ENCODE results near the gene SNX14. TPM values are rescaled to one million over a fixed set of nuclear protein-coding genes. Genes with fewer than 3 reads are reported as not detected.
"Not testable (repeated sequence)": the region's sequence is repeated elsewhere in the genome, so short reads cannot be mapped to it uniquely, and the experiment has no call there.

SNX14 gene
- total RNA-seq, 1 donor from 2014 or later, result 82.6 TPM

GRCh38 chr6:85585741-85586140 lies 7.9 kb downstream of the SNX14 start:
- no peak for DNase-seq (ENCODE audit: low read depth)

GRCh38 chr6:85582832-85583231 lies 10.8 kb downstream of the SNX14 start:
- not testable (repeated sequence) for DNase-seq (ENCODE audit: low read depth)

- DNase-seq (ENCODE audit: low read depth), result no peak
Observed at GRCh38 chr6:85581572-85581971, 12.1 kb downstream of the SNX14 start.

GRCh38 chr6:85580878-85581267 lies 12.8 kb downstream of the SNX14 start:
- peak; percentile 91 for DNase-seq (ENCODE audit: low read depth)

- no peak for DNase-seq (ENCODE audit: low read depth)
Observed at GRCh38 chr6:85580118-85580877, 13.4 kb downstream of the SNX14 start.

GRCh38 chr6:85579581-85579980 lies 14.1 kb downstream of the SNX14 start:
- DNase-seq (ENCODE audit: low read depth), result no peak

- DNase-seq (ENCODE audit: low read depth), result no peak
Observed at GRCh38 chr6:85576476-85576875, 17.2 kb downstream of the SNX14 start.

GRCh38 chr6:85574932-85575598 lies 18.6 kb downstream of the SNX14 start:
- no peak for DNase-seq (ENCODE audit: low read depth)

- DNase-seq (ENCODE audit: low read depth), result no peak
Observed at GRCh38 chr6:85569323-85569722, 24.3 kb downstream of the SNX14 start.

GRCh38 chr6:85568411-85568810 lies 25.2 kb downstream of the SNX14 start:
- no peak for DNase-seq (ENCODE audit: low read depth)

- DNase-seq (ENCODE audit: low read depth), result no peak
Observed at GRCh38 chr6:85565736-85566135, 27.9 kb downstream of the SNX14 start.

GRCh38 chr6:85564223-85564622 lies 29.4 kb downstream of the SNX14 start:
- DNase-seq (ENCODE audit: low read depth), result not testable (repeated sequence)

- no peak for DNase-seq (ENCODE audit: low read depth)
Observed at GRCh38 chr6:85561750-85562357, 31.8 kb downstream of the SNX14 start.

GRCh38 chr6:85556992-85557668 lies 36.5 kb downstream of the SNX14 start:
- no peak for DNase-seq (ENCODE audit: low read depth)

GRCh38 chr6:85552652-85553051 lies 41.0 kb downstream of the SNX14 start:
- DNase-seq (ENCODE audit: low read depth), result peak; percentile 12

GRCh38 chr6:85551264-85551663 lies 42.4 kb downstream of the SNX14 start:
- peak; percentile 23 for DNase-seq (ENCODE audit: low read depth)

GRCh38 chr6:85547719-85548118 lies 45.9 kb downstream of the SNX14 start:
- DNase-seq (ENCODE audit: low read depth), result no peak

GRCh38 chr6:85544776-85545175 lies 48.9 kb downstream of the SNX14 start:
- DNase-seq (ENCODE audit: low read depth), result no peak

GRCh38 chr6:85537055-85537494 lies 56.6 kb downstream of the SNX14 start:
- DNase-seq (ENCODE audit: low read depth), result peak; percentile 25

GRCh38 chr6:85524281-85524680 lies 69.4 kb downstream of the SNX14 start:
- DNase-seq (ENCODE audit: low read depth), result not testable (repeated sequence)

- DNase-seq (ENCODE audit: low read depth), result no peak
Observed at GRCh38 chr6:85516168-85516567, 77.5 kb downstream of the SNX14 start.
